Measurements from ENCODE around the gene PGP. TPM values are rescaled to one million over a fixed set of nuclear protein-coding genes. Genes with fewer than 3 reads are reported as not detected.

PGP gene
- total and polyA plus RNA-seq, 4 donors: 3.4 to 9.9 (median 6.3) TPM

- TF ChIP-seq YY1 (IDR thresholded peaks at IDR 0.05) (no peak), REST (IDR thresholded peaks at IDR 0.05) (no peak), TAF1 (conservative IDR thresholded peaks at IDR 0.05) (no peak), CTCF (IDR thresholded peaks at IDR 0.05; ENCODE audit: low read depth, low read length, missing input control) (no peak), GABPA (IDR thresholded peaks at IDR 0.05 in 1 of 2, conservative IDR thresholded peaks at IDR 0.05 in 1 of 2) (no peak), EGR1 (IDR thresholded peaks at IDR 0.05; ENCODE audit: low read depth in 2 of 2) (no peak), HNF4G (IDR thresholded peaks at IDR 0.05) (no peak), SP1 (IDR thresholded peaks at IDR 0.05) (no peak), RXRA (IDR thresholded peaks at IDR 0.05) (no peak), ZBTB33 (IDR thresholded peaks at IDR 0.05) (no peak), MAX (IDR thresholded peaks at IDR 0.05) (no peak), RAD21 (IDR thresholded peaks at IDR 0.05) (no peak), FOXA1 (IDR thresholded peaks at IDR 0.05) (no peak), FOXA2 (IDR thresholded peaks at IDR 0.05) (no peak), NR2F2 (IDR thresholded peaks at IDR 0.05) (no peak), ATF3 (IDR thresholded peaks at IDR 0.05) (no peak), JUND (IDR thresholded peaks at IDR 0.05) (no peak), HNF4A (conservative IDR thresholded peaks at IDR 0.05) (no peak)
- Histone ChIP-seq H3K9ac (ENCODE audit: low read depth in 1 of 2, low read length in 2 of 2) (no peak overlapping the region), H3K27me3 (ENCODE audit: control insufficient read depth in 4 of 4, insufficient read depth in 4 of 4, low read length in 3 of 4) (no peaks in the 10 kb centered on the region), H3K4me1 (ENCODE audit: control insufficient read depth in 4 of 4, insufficient read depth in 4 of 4, low read length in 3 of 4) (no peaks in the 10 kb centered on the region), H3K27ac (ENCODE audit: low read depth in 1 of 2, low read length in 2 of 2) (no peak overlapping the region), H3K36me3 (ENCODE audit: control insufficient read depth in 4 of 4, insufficient read depth in 3 of 4, low read depth in 1 of 4, low read length in 3 of 4) (no peaks in the 10 kb centered on the region), H3K9me3 (ENCODE audit: control insufficient read depth in 4 of 4, low read length in 3 of 4) (no peaks in the 10 kb centered on the region), H3K4me3 (ENCODE audit: low read depth in 1 of 3, low read length in 3 of 3) (no peak overlapping the region)
- WGBS: 91% methylated on average over 20 of the region's 20 CpGs
- no peak for DNase-seq (ENCODE audit: low spot score)
Observed at GRCh38 chr16:2186505-2186904, 28.1 kb downstream of the PGP start.
